A673 (cell line): ENCODE results near the gene ANKRD23. TPM values are rescaled to one million over a fixed set of nuclear protein-coding genes. Genes with fewer than 3 reads are reported as not detected.
"Not testable (repeated sequence)": the region's sequence is repeated elsewhere in the genome, so short reads cannot be mapped to it uniquely, and the experiment has no call there.

ENCODE experiments used
- BruUV-seq: library from RNA; stranded (reverse); fragments of 400-500 nt; replicated peaks from 2 replicates; lab custom pipeline; 2021; lab: Mats Ljungman, UMichigan
- CTCF ChIA-PET: fragments of 300-600 bp; sonication (Branson Sonifier 250); formaldehyde crosslinking; loops from one replicate; lab custom pipeline; 2022; ENCODE audit warnings: antibody characterized with exemption; lab: Charles Lee
- POLR2A ChIA-PET: fragments of 300-600 bp; sonication (Branson Sonifier 250); formaldehyde crosslinking; loops from one replicate; lab custom pipeline; 2022; ENCODE audit warnings: antibody characterized with exemption; ENCODE audit not compliant: low non-redundant PET; lab: Charles Lee
- DNase-seq: peaks from one replicate; pipeline ENCODE4 v3.0.0-alpha.2; 2015; ENCODE audit warnings: low spot score
- H3K27ac ChIP-seq: fragments of 200-600 bp; sonication (generic); 2 replicates; pipeline ENCODE4 v1.5.1; 2016; ENCODE audit warnings: mixed run types, low read depth, mild to moderate bottlenecking, mixed read lengths, antibody characterized with exemption, low read length; ENCODE audit not compliant: poor library complexity, severe bottlenecking
- H3K27me3 ChIP-seq: fragments of 200-600 bp; sonication (generic); replicated peaks from 2 replicates; pipeline ENCODE4 v1.6.1; 2017; ENCODE audit warnings: mixed run types, low read depth, mild to moderate bottlenecking, mixed read lengths, antibody characterized with exemption, low read length; ENCODE audit not compliant: insufficient read depth, poor library complexity
- H3K36me3 ChIP-seq: fragments of 200-600 bp; sonication (generic); 2 replicates; pipeline ENCODE4 v1.6.1; 2016; ENCODE audit warnings: mixed run types, mild to moderate bottlenecking, mixed read lengths, antibody characterized with exemption, low read length; ENCODE audit not compliant: insufficient read depth, poor library complexity, severe bottlenecking
- H3K4me1 ChIP-seq: fragments of 200-600 bp; sonication (generic); 2 replicates; pipeline ENCODE4 v1.6.1; 2017; ENCODE audit warnings: mixed run types, mild to moderate bottlenecking, mixed read lengths, antibody characterized with exemption, low read length; ENCODE audit not compliant: insufficient read depth, poor library complexity, severe bottlenecking
- H3K4me3 ChIP-seq: fragments of 200-600 bp; sonication (generic); 2 replicates; pipeline ENCODE4 v1.5.1; 2016; ENCODE audit warnings: low read depth, mixed run types, mild to moderate bottlenecking, mixed read lengths, low read length; ENCODE audit not compliant: poor library complexity, severe bottlenecking
- H3K9me3 ChIP-seq: fragments of 200-600 bp; sonication (generic); 2 replicates; pipeline ENCODE4 v1.6.1; 2016; ENCODE audit warnings: mixed run types, low read depth, mild to moderate bottlenecking, mixed read lengths, antibody characterized with exemption, low read length; ENCODE audit not compliant: poor library complexity, severe bottlenecking
- CTCF ChIP-seq: fragments of 300-800, 200-600 bp; sonication (generic); conservative IDR thresholded peaks from 2 replicates; pipeline ENCODE4 v1.5.1; 2017; ENCODE audit warnings: low read depth, mild to moderate bottlenecking, antibody characterized with exemption, low read length, moderate library complexity, mixed read lengths
- EZH2 ChIP-seq: fragments of 200-600 bp; sonication (generic); IDR thresholded peaks from 2 replicates; pipeline ENCODE4 v1.6.1; 2017; ENCODE audit warnings: borderline replicate concordance, low read depth, mild to moderate bottlenecking, mixed read lengths, antibody characterized with exemption, low read length; ENCODE audit not compliant: poor library complexity, severe bottlenecking
- intact Hi-C: fragments of 100-400 bp; cut with micrococcal nuclease; formaldehyde crosslinking; loops from one replicate; pipeline ENCODE4 v1.10.0; 2022; ENCODE audit not compliant: unreplicated experiment
- total RNA-seq: library from RNA; stranded (reverse); gene quantifications from 2 replicates; pipeline ENCODE4 v1.2.3, GENCODE V29; 2021

ANKRD23 gene
- total RNA-seq, 1 experiment from 2014 or later: 6.2 TPM

DNA sequence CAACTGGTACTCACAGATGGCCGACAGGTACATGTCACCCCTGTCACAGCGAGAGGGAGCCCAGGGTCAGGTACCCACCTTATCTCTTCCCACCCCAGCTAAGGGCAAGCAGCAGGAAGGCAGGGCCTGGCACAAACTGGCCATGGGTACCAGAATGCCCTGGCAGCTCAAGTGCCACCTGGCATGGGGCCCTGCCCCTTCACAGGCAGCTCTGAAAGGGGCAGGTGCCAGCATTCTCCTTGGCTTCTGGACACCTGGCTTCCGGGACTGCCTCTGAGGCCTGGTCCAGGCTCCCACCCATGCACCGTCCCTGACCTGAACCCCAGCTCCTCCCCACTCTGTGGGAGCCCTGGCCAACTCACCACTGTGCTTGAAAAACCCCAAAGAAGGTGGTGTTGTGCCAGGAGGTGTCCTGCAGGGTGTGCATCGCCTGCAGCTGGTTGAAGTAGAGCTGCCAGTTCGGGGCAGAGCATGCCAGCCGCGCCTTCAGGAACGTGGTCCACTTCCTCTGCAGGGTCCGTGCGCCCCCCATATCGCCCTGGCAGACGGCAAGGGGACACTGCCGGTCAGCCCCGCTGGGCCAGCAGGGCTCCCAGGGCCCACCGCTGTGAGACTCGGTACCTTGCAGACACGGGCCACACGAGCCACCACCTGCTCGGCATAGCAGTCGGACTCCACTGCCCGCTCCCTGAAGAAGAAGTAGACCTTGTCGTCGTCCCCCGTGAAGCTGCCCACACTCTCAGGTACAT is 20.7 kb upstream of the ANKRD23 start:
- Histone ChIP-seq H3K4me1 (peaks cover 8% of the 10 kb centered on the region), H3K27me3 (no peaks in the 10 kb centered on the region), H3K9me3 (no peaks in the 10 kb centered on the region), H3K4me3 (no peak overlapping the region), H3K27ac (no peak overlapping the region), H3K36me3 (peaks cover 68% of the 10 kb centered on the region)
- BruUV-seq: no TSS peak
- intact Hi-C loops: no loop called here
- TF ChIP-seq EZH2 (no peak), CTCF (no peak)
- ChIA-PET POLR2A (no interaction called here), CTCF (no interaction called here)
- DNase-seq: no peak

- Histone ChIP-seq H3K27me3 (no peaks in the 10 kb centered on the region), H3K9me3 (no peaks in the 10 kb centered on the region), H3K4me3 (no peak overlapping the region), H3K4me1 (peaks cover 15% of the 10 kb centered on the region), H3K27ac (no peak overlapping the region), H3K36me3 (peaks cover 68% of the 10 kb centered on the region)
- DNase-seq: no peak
- TF ChIP-seq EZH2 (no peak), CTCF (no peak)
- ChIA-PET CTCF (interaction anchor here (0.6 kb wide), 1 partner anchor 90 kb away, joined by 3 read pairs; no protein-coding TSS in a partner anchor), POLR2A (no interaction called here)
- intact Hi-C loops: no loop called here
- no TSS peak for BruUV-seq
Measured at GRCh38 chr2:96863575-96864342, 19.9 kb upstream of the ANKRD23 start.

DNA sequence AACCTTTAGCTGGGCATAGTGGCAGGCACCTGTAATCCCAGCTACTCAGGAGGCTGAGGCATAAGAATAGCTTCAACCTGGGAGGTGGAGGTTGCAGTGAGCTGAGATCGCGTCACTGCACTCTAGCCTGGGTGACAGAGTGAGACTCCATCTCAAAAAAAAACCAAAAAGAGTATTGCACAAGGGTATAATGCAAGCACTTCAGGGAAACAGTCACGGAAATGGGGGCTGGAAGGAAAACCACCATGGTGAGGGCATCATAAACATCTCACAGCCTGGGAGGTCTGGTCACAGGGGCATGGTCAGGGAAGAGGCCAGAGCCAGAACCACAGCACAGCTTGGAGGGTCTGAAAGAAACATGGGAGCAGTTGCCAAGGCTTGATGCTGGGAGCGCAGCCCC is 19.2 kb upstream of the ANKRD23 start:
- H3K27me3 ChIP-seq, H3K4me3 ChIP-seq, intact Hi-C loops, BruUV-seq, H3K27ac ChIP-seq, H3K9me3 ChIP-seq, DNase-seq: not testable (repeated sequence)
- peaks cover 68% of the 10 kb centered on the region for H3K36me3 ChIP-seq
- ChIA-PET POLR2A (interaction anchor here (0.6 kb wide), 1 partner anchor 16 kb away, joined by 9 read pairs; no protein-coding TSS in a partner anchor), CTCF (interaction anchor here (0.6 kb wide), 1 partner anchor 91 kb away, joined by 3 read pairs; no protein-coding TSS in a partner anchor)
- peaks cover 14% of the 10 kb centered on the region for H3K4me1 ChIP-seq
